Measurements from ENCODE around the gene FGD3. TPM values are rescaled to one million over a fixed set of nuclear protein-coding genes. Genes with fewer than 3 reads are reported as not detected.

Gene FGD3
- total RNA-seq, 1 donor: not detected

- no peak for TF ChIP-seq CTCF (IDR thresholded peaks at IDR 0.05; ENCODE audit: insufficient read depth, low read depth, low read length)
- DNase-seq (ENCODE audit: low read depth): no peak
- H3K4me3 ChIP-seq (ENCODE audit: low read depth, low read length): no peak overlapping the region
Measured at GRCh38 chr9:92964607-92965060, 17.3 kb downstream of the FGD3 start.

- DNase-seq (ENCODE audit: low read depth): no peak
- no peak for TF ChIP-seq CTCF (IDR thresholded peaks at IDR 0.05; ENCODE audit: insufficient read depth, low read depth, low read length)
- H3K4me3 ChIP-seq (ENCODE audit: low read depth, low read length): no peak overlapping the region
Measured at GRCh38 chr9:92965061-92965758, 17.9 kb downstream of the FGD3 start.

- H3K4me3 ChIP-seq (ENCODE audit: low read depth, low read length): no peak overlapping the region
- TF ChIP-seq CTCF (IDR thresholded peaks at IDR 0.05; ENCODE audit: insufficient read depth, low read depth, low read length): no peak
- DNase-seq (ENCODE audit: low read depth): no peak
Measured at GRCh38 chr9:92965759-92966517, 18.6 kb downstream of the FGD3 start.

GRCh38 chr9:92966518-92966800, 19.1 kb downstream of the FGD3 start:
- no peak overlapping the region for H3K4me3 ChIP-seq (ENCODE audit: low read depth, low read length)
- no peak for DNase-seq (ENCODE audit: low read depth)
- TF ChIP-seq CTCF (IDR thresholded peaks at IDR 0.05; ENCODE audit: insufficient read depth, low read depth, low read length): no peak

GRCh38 chr9:92968081-92968480, 20.8 kb downstream of the FGD3 start:
- no peak for TF ChIP-seq CTCF (IDR thresholded peaks at IDR 0.05; ENCODE audit: insufficient read depth, low read depth, low read length)
- DNase-seq (ENCODE audit: low read depth): no peak
- no peak overlapping the region for H3K4me3 ChIP-seq (ENCODE audit: low read depth, low read length)

- no peak overlapping the region for H3K4me3 ChIP-seq (ENCODE audit: low read depth, low read length)
- DNase-seq (ENCODE audit: low read depth): no peak
- TF ChIP-seq CTCF (IDR thresholded peaks at IDR 0.05; ENCODE audit: insufficient read depth, low read depth, low read length): no peak
Measured at GRCh38 chr9:92969516-92970466, 22.5 kb downstream of the FGD3 start.

Measured in fibroblast of villous mesenchyme (primary cell).